Activated CD4-positive, alpha-beta T cell treated with anti-CD3 and anti-CD28 coated beads for 4 hours (primary cell): Measurements from ENCODE around the gene STPG4.
"Not testable (repeated sequence)": the region's sequence is repeated elsewhere in the genome, so short reads cannot be mapped to it uniquely, and the experiment has no call there.

Experiments used
- DNase-seq, 2 donors: peaks; one replicate each; pipeline ENCODE4 v3.0.0-alpha.2; 2020

Gene STPG4

GRCh38 chr2:47124740-47125139 is 30.4 kb downstream of the STPG4 start:
- not testable (repeated sequence) for DNase-seq

DNA sequence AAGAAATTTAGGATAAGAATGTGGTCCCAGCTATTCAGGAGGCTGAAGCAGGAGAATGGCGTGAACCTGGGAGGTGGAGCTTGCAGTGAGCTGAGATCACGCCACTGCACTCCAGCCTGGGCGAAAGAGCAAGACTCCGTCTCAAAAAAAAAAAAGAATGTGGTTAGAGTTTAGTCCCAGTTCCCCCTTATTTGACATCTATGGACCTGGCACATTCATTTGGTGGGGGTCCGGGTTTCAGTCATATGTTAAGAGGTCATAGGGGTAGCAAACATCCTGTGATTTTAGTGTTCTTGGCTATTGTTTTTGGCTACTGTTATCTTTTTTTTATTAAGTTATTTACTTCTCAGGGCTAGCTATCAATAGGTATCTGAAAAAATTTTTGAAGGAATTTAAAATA is 34.7 kb downstream of the STPG4 start:
- DNase-seq, result not testable (repeated sequence)

DNA sequence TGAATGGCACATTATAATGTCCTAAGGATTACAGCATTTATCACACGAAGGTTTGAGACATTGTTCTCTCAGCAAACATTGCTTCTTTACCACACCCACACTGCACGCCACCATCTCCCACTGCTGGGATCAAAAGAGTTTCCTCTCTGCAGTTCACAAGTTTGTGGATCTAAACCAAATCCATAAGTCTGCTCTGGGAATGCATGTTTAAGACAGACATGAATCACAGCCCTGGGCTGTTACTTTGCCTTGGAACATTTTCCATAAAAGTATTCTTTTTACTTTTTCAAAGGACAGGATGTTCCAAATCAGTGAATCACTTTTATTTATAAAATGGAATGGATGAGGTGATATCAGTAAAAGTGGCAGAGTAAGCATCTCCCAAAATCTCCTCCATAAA is 36.1 kb downstream of the STPG4 start:
- no peak for DNase-seq

GRCh38 chr2:47118581-47118980 is 36.5 kb downstream of the STPG4 start:
- DNase-seq, result no peak

DNA sequence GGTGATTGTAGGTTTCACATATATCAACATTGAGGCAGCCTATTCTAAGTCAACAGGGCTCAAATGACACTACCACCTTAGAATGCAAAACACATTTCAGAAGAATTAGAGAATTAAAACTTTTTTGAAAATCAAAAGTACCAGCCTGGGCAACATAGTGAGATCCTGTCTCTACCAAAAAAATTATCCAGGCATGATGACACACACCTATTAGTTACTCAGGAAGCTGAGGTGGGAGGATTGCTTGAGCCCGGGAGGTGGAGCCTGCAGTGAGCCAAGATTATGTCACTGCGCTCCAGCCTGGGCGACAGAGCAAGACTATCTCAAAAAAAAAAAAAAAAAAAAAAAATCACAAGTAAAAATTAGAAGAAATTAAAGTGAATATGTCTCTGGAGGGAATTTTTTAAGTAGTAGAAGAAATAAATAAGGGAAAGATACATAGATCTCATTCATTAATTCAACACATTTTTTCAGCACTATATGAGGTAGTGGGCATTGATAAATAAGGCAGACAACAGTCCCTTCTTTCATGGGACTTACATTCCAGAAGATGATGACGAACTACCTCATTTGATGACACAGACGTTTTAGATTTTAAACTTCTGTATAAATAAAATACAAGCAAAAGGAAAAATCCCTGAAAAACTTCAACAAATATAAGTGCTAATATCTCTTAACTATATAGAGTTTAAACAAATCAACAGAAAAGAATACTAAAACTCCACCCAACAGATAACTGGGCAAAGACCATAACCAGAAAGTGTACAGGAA is 42.3 kb downstream of the STPG4 start:
- DNase-seq, result no peak

DNA sequence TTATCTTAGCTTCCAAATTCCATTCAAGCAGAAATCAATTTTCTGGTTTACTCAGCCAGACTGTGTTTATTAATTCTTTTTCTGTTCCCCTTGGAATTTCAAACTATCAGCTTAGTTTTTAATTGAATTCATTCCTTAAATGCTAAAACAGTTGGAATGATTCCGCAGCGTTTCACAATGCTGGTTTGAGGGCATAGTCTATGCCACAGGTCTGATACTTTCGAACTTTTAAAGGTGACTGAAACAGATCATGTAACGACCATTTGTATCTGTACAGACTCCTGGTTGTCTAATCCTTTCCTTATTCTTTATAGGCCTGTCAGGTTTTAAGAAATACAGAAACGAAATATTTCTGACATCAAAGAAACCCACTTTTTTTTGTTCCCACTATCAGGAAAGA is 45.4 kb downstream of the STPG4 start:
- no peak for DNase-seq

DNA sequence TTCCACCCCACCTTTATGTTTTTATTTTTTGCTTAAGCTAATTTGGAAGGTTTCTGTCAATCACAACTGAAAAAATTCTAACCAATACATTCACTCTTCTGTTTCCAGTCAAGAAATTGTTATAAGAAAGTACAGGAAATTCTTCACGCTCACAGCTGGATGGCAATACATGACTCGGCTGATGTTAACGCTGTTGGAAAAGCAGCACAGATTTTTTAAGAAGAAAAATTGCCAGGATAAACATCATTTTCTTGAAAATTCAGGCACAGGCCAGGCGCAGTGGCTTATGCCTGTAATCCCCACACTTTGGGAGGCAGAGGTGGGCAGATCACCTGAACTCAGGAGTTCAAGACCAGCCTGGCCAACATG is 46.1 kb downstream of the STPG4 start:
- DNase-seq, result no peak

- not testable (repeated sequence) for DNase-seq
Measured at GRCh38 chr2:47108267-47109006, 46.7 kb downstream of the STPG4 start.

GRCh38 chr2:47107201-47107600 is 47.9 kb downstream of the STPG4 start:
- DNase-seq, result not testable (repeated sequence)

DNA sequence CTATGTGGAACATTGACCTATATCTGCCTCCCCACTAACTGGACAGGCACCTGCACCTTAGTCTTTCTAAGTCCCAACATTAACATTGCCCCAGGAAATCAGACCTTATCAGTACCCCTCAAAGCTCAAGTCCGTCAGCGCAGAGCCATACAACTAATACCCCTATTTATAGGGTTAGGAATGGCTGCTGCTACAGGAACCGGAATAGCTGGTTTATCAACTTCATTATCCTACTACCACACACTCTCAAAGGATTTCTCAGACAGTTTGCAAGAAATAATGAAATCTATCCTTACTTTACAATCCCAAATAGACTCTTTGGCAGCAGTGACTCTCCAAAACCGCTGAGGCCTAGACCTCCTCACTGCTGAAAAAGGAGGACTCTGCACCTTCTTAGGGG is 48.9 kb downstream of the STPG4 start:
- DNase-seq, result not testable (repeated sequence)

DNA sequence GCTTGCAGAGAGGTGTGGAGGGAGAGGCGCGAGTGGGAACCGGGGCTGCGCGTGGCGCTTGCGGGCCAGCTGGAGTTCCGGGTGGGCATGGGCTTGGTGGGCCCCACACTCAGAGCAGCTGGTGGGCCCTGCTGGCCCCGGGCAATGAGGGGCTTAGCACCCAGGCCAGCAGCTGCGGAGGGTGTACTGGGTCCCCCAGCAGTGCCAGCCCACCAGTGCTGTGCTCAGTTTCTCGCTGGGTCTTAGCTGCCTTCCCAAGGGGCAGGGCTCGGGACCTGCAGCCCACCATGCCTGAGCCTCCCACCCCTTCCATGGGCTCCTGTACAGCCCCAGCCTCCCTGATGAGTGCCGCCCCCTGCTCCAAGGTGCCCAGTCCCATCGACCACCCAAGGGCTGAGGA is 55.4 kb downstream of the STPG4 start:
- not testable (repeated sequence) for DNase-seq

- DNase-seq, result no peak
Measured at GRCh38 chr2:47098953-47099352, 56.2 kb downstream of the STPG4 start.

DNA sequence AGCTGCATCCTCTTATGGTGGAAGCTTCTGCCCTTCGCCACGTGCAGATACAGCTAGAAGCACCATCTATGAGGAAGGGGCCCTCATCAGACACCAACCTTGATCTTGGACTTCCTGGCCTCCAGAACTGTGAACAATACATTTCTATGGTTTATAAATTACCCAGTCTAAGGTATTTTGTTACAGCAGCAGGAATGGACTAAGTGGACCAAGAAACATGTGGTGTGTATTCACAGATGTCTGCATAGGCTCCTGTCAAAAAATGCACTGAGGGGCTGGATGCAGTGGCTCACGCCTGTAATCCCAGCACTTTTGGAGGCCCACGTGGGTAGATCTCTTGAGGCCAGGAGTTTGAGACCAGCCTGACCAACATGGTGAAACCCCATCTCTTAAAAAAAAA is 57.5 kb downstream of the STPG4 start:
- DNase-seq, result no peak

DNA sequence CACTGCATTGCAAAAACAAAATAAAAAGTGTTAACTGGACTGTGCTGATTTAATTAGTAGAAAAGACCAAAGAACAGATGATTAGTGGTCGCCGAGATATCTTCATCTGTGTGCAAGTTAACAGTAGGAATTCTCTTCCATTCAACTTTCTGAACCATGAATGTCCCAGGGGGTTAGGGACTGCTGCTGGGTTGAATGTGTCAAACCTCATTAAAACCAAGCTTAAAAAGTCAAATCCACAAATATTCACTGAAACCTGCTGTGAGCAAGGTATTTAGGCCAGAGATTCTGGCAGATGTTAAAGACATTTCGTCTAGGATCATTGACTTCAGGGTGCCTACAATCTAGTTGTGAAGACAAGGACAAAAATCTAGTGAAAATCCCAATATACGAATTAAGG is 58.7 kb downstream of the STPG4 start:
- DNase-seq, result no peak

- no peak for DNase-seq
Measured at GRCh38 chr2:47095349-47096020, 59.6 kb downstream of the STPG4 start.

- no peak for DNase-seq
Measured at GRCh38 chr2:47094511-47095142, 60.5 kb downstream of the STPG4 start.

DNA sequence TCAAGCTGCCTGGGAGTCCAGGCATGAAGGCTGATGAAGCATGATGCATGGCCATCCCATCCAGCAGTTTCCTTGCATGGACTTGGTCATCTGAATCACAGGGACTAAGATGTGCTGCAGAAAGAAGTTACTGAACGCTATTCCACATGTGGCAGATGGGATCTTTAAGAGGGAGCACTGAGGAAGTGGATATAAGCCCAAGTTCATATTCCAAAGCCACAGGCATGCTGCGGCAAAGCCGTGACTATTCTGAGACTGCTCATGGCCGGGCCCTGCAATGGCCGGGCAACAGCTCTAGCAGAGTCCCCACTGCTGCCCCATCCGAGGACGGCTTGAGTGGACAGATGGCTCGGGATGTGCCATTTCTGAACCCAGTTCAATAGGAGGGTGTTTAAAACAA is 61.5 kb downstream of the STPG4 start:
- DNase-seq, result no peak

GRCh38 chr2:47092465-47092864 is 62.6 kb downstream of the STPG4 start:
- DNase-seq, result no peak

- no peak for DNase-seq
Measured at GRCh38 chr2:47091118-47091517, 64.0 kb downstream of the STPG4 start.

DNA sequence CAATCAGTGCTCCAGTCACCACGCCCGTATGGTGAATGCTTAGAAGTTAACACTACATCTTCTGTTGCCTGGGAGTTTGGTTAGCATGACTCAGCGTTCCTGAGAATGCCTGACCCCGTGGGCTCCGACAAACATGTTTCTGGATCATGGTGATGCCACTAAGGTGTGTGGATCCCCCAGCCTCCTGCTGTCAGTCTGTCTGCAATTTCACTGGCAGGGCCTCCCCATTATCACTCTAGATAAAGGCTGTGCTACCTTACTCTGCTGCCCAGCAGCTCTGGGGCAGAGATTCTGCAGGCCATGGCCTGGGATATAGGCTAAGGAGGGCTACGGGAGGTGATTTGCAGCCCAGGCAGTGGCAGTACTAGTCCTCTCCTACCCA is 66.0 kb downstream of the STPG4 start:
- no peak for DNase-seq

DNA sequence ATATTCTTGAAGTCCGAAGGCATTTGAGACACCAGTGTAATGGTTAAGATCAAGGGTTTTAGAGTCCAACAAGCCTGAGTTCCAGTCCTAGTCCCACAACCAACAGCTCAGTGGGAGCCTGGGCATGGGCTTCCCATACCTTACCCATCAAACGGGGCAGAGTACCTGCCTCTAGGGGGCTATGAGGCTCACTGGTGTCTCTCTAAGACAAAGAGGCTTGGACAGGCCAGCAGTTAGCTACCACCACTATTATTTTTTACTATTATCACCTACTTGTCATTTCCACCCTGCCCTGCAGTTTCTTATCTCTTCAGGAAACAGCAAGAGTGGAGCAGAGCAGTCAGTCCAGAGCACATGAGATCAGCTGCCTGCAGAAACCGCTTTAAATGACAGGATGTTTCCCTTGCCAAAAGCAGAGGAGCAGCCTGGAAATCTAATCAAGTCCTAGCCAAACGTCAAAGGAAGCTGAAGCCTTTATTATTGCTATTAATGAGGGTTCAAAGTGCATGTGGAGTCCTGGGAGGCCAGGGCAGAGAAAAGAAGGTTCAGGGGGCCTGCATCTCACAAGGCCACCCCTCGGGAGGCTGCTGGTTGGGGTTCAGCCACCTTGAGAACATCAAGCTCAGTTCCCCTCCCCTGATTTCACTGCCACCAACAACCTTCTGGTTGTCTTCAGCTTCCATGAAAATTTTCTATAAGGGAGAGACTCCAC is 66.6 kb downstream of the STPG4 start:
- DNase-seq, result no peak

DNA sequence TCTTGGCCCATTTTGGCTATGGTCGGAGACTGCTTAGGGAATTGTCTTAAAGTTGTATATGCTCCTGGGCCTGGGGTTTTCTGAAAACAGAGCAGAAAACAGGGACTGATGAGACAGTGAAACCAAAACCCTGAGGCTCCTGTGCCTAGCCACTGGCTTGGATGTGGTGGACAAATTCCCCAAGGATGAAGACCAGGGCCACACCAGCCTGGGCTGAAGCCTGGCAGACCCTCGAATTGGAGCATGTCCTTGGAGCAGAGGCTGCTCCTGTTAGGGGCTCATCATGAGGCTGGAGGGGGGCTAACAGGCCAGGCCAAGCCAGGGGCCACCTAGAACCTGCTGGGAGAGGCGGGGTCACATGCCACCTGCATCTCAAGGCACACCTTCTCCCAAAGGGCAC is 68.1 kb downstream of the STPG4 start:
- no peak for DNase-seq

DNA sequence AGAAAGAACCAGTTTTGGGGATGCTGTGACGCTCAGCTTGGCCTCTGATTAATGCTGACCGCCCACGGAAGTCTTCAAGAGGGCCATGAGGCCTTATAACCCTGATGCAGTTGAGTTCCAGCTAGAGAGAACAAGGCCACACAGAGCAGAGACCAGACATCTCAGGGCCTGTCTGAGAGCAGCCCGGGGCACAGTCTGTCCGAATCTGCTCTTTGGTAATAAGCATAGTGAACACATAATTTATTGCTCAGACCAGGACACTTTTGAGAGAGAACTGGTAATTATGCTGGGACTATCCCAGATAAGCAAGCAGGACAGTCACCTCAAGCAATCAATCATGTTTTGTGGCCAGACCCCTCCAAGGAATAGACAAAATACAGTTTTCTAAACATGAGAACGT is 68.5 kb downstream of the STPG4 start:
- DNase-seq, result no peak
